GM12864 (cell line): ENCODE data around the gene METTL13.

Experiments used
- DNase-seq: peaks from one replicate; pipeline ENCODE4 v3.0.0-alpha.2; 2011; ENCODE audit warnings: low read depth
- H3K4me3 ChIP-seq: 2 replicates; pipeline ENCODE4 v1.5.1; 2011; ENCODE audit warnings: mild to moderate bottlenecking, low read depth, low read length, control low read depth
- TF ChIP-seq, protein P1 (sequence below): IDR thresholded peaks from 2 replicates; pipeline ENCODE4 v1.5.1; 2011; ENCODE audit warnings: low read depth, mild to moderate bottlenecking, moderate library complexity, low read length, control low read depth, inconsistent platforms; ENCODE audit errors: missing control alignments

Gene METTL13

DNA sequence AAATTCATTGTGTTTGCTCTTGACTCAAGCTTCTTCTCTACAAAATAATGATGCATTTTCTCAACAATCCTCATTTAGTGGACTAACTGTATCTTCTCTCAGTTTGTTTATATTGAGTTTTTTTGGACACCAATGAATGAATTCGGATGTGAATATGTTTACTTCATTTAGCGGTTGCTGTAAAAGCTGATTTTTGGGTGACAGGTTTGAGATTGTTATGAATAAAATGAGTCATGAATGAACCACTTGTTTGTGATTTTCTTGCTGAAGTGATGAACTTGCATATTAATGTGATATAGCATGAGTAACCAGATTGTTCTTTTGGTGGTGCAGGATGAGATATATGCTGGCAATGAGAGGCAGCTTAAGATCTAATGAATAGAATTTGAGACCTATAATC, 62.9 kb downstream of the METTL13 start:
- DNase-seq: no peak
- TF ChIP-seq, protein P1, sequence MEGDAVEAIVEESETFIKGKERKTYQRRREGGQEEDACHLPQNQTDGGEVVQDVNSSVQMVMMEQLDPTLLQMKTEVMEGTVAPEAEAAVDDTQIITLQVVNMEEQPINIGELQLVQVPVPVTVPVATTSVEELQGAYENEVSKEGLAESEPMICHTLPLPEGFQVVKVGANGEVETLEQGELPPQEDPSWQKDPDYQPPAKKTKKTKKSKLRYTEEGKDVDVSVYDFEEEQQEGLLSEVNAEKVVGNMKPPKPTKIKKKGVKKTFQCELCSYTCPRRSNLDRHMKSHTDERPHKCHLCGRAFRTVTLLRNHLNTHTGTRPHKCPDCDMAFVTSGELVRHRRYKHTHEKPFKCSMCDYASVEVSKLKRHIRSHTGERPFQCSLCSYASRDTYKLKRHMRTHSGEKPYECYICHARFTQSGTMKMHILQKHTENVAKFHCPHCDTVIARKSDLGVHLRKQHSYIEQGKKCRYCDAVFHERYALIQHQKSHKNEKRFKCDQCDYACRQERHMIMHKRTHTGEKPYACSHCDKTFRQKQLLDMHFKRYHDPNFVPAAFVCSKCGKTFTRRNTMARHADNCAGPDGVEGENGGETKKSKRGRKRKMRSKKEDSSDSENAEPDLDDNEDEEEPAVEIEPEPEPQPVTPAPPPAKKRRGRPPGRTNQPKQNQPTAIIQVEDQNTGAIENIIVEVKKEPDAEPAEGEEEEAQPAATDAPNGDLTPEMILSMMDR: no peak
- no peak overlapping the region for H3K4me3 ChIP-seq

DNA sequence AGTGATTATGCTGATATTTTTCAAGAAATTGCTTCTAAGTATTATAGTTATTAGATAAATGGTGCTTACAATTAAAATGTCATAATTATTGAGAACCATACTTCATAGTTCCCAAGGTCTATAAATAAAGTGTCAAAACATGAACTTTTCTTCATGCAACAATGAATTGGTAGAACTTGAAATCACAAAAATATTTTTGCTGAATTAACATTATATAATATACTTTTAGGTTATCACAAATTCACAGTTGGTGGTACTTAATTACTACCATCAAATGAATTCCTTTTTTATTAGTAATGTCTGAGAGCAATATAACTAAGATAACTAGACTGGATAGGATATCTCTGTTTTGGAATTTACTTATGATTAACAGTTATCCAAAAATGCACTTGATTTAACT, 64.5 kb downstream of the METTL13 start:
- DNase-seq: no peak
- TF ChIP-seq, protein P1: no peak
- no peak overlapping the region for H3K4me3 ChIP-seq
